Subcutaneous abdominal adipose tissue (tissue), 5 donors: ENCODE results near the gene TOMM7.
"Not testable (repeated sequence)": the region's sequence is repeated elsewhere in the genome, so short reads cannot be mapped to it uniquely, and the experiment has no call there.

Source experiments
- H3K27ac ChIP-seq: one replicate; pipeline ENCODE4 v1.7.0; 2013; ENCODE audit warnings: low read depth, mild to moderate bottlenecking, inconsistent platforms, low read length, moderate library complexity
- H3K27me3 ChIP-seq, 5 donors: one replicate each; pipeline ENCODE4 v1.7.0; 2013; ENCODE audit warnings: low read length in 5 of 5, inconsistent platforms in 1 of 5; ENCODE audit not compliant: control insufficient read depth in 5 of 5, insufficient read depth in 4 of 5
- H3K36me3 ChIP-seq, 5 donors: one replicate each; pipeline ENCODE4 v1.7.0; 2013; ENCODE audit warnings: low read length in 5 of 5; ENCODE audit not compliant: control insufficient read depth in 5 of 5, insufficient read depth in 5 of 5
- H3K4me1 ChIP-seq, 5 donors: one replicate each; pipeline ENCODE4 v1.7.0; 2013; ENCODE audit warnings: low read length in 5 of 5, mild to moderate bottlenecking in 3 of 5, moderate library complexity in 1 of 5; ENCODE audit not compliant: control insufficient read depth in 5 of 5, insufficient read depth in 5 of 5
- H3K4me3 ChIP-seq, 5 donors: one replicate each; pipeline ENCODE4 v1.7.0; 2013; ENCODE audit warnings: low read length in 5 of 5, low read depth in 1 of 5
- H3K9ac ChIP-seq, 5 donors: one replicate each; pipeline ENCODE4 v1.7.0; 2013; ENCODE audit warnings: low read length in 5 of 5, mild to moderate bottlenecking in 4 of 5, moderate library complexity in 3 of 5
- H3K9me3 ChIP-seq, 5 donors: one replicate each; pipeline ENCODE4 v1.7.0; 2013; ENCODE audit warnings: low read length in 5 of 5; ENCODE audit not compliant: control insufficient read depth in 5 of 5
- donor health status: healthy.
- donor health status: healthy.
- donor health status: healthy.
- donor health status: healthy.
- donor health status: healthy.

The TOMM7 gene

DNA sequence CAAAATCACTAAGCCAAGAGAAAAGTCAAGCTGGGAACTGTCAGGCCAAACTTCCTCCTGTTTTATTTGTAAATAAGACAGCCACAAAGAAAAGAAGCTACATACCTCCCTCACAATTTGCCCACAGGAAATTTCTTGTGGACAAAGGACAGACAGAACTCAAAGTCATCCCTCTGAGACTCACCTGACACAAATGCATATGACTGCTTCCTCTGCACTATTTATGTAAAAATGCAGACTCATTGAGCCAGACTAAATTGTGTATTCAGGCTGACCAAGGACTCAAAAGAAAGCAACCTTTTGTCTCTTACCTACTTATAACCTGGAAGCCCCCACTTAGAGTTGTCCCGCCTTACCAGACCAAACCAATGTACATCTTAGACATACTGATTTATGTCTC, 11.8 kb downstream of the TOMM7 start:
- no peak overlapping the region for H3K9ac ChIP-seq
- peaks cover 0 to 15% (median 5%) of the 10 kb centered on the region in 5 donors for H3K4me1 ChIP-seq
- H3K9me3 ChIP-seq: no peaks in the 10 kb centered on the region
- no peak overlapping the region for H3K4me3 ChIP-seq
- no peaks in the 10 kb centered on the region for H3K27me3 ChIP-seq
- peaks cover 13 to 40% (median 15%) of the 10 kb centered on the region in 5 donors for H3K36me3 ChIP-seq
- H3K27ac ChIP-seq: no peak overlapping the region

DNA sequence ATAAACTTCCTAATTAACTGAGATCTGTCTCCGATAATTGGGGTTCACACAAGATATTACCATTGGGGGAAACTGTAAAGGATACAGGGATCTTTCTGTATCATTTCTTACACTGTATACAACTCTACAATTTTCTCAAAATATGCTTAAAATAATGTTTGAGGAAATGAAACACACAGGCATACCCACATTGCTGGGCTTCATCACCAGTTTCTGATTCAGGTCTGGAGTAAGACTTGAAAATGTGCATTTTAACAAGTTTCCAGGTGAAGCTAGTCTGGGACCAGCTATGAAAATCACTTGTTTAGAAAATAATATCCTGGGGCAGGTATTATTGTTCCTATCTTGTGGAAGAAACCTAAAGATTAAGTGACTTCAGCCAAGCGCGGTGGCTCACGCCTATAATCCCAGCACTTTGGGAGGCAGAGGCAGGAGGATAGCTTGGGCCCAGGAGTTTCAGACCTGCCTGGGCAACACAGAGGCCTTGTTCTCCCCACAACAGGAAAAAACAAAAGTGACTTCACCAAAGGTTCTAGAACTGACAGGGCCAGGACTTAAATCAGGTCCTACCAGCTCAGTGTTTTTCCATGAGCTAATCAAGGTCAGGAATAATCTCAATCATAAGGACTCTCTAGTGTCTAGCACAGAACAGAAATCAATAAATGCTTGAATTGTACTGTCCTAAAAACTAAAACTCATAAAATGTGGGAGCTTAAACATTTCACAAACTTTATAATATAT, 12.6 kb downstream of the TOMM7 start:
- Histone ChIP-seq H3K27me3 (no peaks in the 10 kb centered on the region), H3K9me3 (no peaks in the 10 kb centered on the region), H3K4me3 (no peak overlapping the region), H3K27ac (no peak overlapping the region), H3K36me3 (peaks cover 6 to 34% (median 12%) of the 10 kb centered on the region in 5 donors), H3K4me1 (peaks cover 0 to 15% (median 5%) of the 10 kb centered on the region in 5 donors), H3K9ac (no peak overlapping the region)

DNA sequence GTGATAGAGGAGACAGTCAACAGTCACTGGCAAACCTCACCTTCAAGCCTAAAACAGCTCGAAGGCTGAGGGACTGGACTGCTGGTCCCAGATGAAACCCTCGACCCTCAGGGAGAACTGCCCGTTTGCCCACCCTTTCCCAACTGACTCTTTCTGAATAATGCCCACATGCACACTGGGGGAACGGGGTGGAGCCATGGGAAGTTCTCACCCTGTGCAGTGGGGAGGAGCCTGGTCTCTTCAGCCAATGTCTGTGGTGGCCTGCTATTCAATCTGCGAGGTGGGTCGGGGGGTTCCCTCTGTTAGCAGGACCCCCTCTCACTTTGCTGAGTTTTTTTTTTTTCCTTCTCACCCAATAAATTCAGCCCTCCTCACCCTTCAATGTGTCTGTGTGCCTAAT, 14.5 kb downstream of the TOMM7 start:
- Histone ChIP-seq H3K4me1 (peaks cover 0 to 15% (median 5%) of the 10 kb centered on the region in 5 donors), H3K27ac (no peak overlapping the region), H3K27me3 (no peaks in the 10 kb centered on the region), H3K4me3 (no peak overlapping the region), H3K9ac (no peak overlapping the region), H3K36me3 (peaks cover 0 to 18% (median 4%) of the 10 kb centered on the region in 5 donors), H3K9me3 (no peaks in the 10 kb centered on the region)

DNA sequence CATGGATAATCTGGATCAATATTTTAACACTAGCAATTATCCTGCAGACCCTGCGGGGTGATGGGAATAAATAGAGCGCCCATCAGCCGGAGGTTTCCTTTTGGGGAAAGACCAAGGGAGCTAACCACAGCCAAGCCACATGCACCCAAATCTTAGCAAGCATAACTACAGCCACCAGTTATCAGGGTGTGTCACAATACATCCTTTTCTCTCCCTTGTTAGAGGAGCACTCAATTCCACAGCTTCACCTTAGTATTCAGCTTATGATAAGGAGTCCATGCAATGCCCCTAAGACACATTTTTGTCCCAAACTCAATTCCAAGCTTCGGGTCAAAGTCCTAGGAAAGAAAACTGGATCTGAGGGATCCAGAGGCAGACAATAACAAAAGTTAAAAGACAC, 15.9 kb downstream of the TOMM7 start:
- Histone ChIP-seq H3K36me3 (peaks cover 0 to 7% (median 0%) of the 10 kb centered on the region in 5 donors), H3K27ac (no peak overlapping the region), H3K27me3 (no peaks in the 10 kb centered on the region), H3K4me1 (peaks cover 0 to 6% (median under 1%) of the 10 kb centered on the region in 5 donors), H3K9ac (no peak overlapping the region), H3K9me3 (no peaks in the 10 kb centered on the region), H3K4me3 (no peak overlapping the region)

DNA sequence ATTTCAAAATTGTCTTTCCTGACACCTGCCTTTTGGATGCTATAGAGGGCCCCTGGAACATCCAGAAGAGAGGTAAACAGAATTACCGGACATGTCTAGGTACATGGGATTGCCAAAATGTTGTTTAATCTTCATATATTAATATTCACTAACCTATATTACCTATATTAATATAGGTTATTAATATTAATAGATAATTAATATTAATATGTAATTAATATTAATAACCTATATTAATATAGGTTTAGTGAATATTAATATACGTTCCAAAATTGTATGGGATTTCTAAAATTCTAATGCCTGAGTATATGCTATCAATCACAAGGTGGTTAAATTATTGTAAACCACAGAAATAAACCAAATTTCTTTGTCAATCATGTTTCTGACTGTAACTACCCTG, 17.4 kb downstream of the TOMM7 start:
- Histone ChIP-seq H3K27ac (no peak overlapping the region), H3K4me3 (no peak overlapping the region), H3K27me3 (no peaks in the 10 kb centered on the region), H3K9me3 (no peaks in the 10 kb centered on the region), H3K4me1 (no peaks in the 10 kb centered on the region), H3K9ac (no peak overlapping the region), H3K36me3 (no peaks in the 10 kb centered on the region)

DNA sequence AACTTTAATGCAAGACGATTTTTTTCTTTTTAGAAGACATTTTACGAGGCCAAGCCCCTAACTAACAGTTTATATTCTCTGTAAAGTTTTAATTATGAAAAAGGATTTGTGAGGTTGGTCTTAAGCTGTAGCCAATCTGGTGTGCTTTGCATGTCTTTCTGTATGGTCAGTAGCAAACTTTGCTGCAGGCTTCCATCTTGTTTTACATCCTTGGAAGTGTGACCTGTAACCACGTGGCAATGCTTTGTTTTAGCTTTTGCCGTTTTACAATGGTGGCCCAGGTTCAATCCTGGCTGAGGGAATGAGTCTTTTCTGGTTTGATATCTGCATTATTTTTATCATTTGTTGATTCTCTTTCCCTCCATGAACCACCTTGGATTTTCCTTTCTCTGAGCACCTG, 19.8 kb downstream of the TOMM7 start:
- H3K36me3 ChIP-seq, H3K9me3 ChIP-seq, H3K4me1 ChIP-seq, H3K27ac ChIP-seq, H3K9ac ChIP-seq, H3K4me3 ChIP-seq, H3K27me3 ChIP-seq: not testable (repeated sequence)

DNA sequence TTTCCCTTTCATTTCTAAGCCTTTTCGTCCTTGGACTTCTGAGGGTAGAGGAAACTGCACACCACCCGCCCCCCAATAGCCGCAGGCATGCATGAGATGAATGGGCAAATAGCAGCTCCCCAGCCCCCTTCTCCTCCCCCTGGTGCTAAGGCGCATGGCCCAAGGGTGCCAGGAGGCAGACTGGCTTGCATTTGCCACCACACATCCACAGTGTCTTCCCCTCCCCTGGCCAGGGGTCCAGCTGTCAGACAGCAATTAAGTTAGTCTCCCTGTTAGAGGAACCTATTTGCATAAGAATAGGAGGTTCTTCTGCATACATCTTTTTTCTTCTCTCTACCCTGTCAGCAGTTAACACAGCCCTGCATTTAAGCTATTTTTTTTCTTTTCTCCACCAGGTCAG, 20.2 kb downstream of the TOMM7 start:
- Histone ChIP-seq H3K27me3 (no peaks in the 10 kb centered on the region), H3K27ac (no peak overlapping the region), H3K9me3 (no peaks in the 10 kb centered on the region), H3K9ac (no peak overlapping the region), H3K4me3 (no peak overlapping the region), H3K4me1 (no peaks in the 10 kb centered on the region), H3K36me3 (no peaks in the 10 kb centered on the region)

DNA sequence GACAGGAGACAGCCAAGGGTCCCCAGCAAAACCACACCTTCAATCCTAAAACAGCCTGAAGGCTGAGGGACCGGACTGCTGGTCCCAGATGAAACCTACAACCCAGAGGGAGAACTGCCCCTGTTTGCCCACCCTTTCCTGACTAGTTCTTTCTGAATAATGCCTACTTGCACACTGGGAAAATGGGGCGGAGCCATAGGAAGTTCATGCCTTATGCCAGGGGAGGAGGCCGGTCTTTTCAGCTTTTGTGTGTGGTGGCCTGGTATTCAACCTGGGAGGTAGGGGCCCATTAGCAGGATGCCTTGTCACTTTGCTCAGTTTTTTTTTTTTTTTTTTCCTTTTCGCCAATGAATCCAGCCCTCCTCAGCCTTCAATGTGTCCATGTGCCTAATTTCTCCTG, 20.7 kb downstream of the TOMM7 start:
- no peak overlapping the region for H3K4me3 ChIP-seq
- no peak overlapping the region for H3K9ac ChIP-seq
- no peaks in the 10 kb centered on the region for H3K4me1 ChIP-seq
- no peaks in the 10 kb centered on the region for H3K27me3 ChIP-seq
- no peaks in the 10 kb centered on the region for H3K9me3 ChIP-seq
- H3K27ac ChIP-seq: no peak overlapping the region
- no peaks in the 10 kb centered on the region for H3K36me3 ChIP-seq

DNA sequence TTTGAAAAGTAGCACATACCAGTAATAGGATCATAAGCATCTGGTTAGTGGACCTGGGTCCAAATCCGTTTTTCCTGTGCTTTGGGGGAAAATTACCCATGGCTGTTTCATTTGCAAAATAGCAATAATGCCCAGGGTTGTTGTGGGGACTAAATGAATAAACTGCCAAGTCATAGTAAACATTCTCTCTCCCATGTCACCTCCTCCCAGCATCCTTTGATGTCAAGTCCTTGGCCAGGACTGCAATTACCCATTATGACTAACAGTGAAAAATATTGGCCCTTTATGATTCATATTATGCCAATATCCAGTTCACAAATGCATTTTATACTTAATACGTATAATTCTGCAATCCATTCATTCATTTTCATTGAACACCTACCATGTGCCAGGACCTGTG, 23.0 kb downstream of the TOMM7 start:
- Histone ChIP-seq H3K27ac (no peak overlapping the region), H3K36me3 (no peaks in the 10 kb centered on the region), H3K4me3 (no peak overlapping the region), H3K9ac (no peak overlapping the region), H3K4me1 (no peaks in the 10 kb centered on the region), H3K9me3 (no peaks in the 10 kb centered on the region), H3K27me3 (no peaks in the 10 kb centered on the region)

DNA sequence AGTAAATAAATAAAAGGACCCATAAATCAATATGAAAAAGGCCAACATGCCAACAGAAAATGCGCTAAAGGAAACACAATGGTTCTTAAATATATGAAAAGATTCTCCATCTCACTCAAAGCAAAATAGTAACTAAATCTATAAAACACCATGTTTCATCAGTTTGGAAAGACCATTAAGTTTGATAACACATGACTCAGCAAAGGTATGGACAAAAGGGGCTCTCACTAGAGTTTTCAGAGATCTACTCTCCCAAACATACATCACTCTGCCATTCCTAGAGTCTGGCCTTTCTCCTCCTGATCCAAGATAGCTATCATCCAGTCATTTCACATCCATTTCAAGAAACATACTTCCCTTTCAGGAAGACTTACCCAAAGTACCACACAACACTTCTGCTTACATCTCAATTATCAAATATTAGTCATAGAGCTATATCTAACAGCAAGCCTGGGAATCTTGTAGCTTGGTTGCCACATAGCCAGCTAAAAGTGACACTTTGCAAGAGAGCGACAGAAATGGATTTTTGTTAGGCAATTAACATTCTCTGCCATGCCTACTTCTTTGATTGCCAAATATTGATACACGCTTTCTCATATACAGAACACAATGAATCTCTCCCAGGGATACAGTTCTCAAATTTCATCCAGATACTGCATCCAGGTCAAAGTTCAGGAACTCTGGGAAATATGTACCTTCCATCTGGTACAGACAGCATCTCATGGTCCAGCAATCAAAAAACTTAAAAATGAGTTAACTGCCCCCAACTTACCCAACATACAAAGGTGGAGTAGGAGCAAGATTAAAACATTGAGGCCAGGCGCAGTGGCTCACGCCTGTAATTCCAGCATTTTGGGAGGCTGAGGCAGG, 28.8 kb downstream of the TOMM7 start:
- Histone ChIP-seq H3K9ac (no peak overlapping the region), H3K9me3 (no peaks in the 10 kb centered on the region), H3K4me1 (no peaks in the 10 kb centered on the region), H3K27me3 (no peaks in the 10 kb centered on the region), H3K36me3 (no peaks in the 10 kb centered on the region), H3K27ac (no peak overlapping the region), H3K4me3 (no peak overlapping the region)
